ENCODE measurements around the gene THNSL1. TPM values are rescaled to one million over a fixed set of nuclear protein-coding genes. Genes with fewer than 3 reads are reported as not detected.
"Not testable (repeated sequence)": the region's sequence is repeated elsewhere in the genome, so short reads cannot be mapped to it uniquely, and the experiment has no call there.

Gene THNSL1
- 15.7 TPM for polyA plus RNA-seq (2013, experiment 1 of 4)
- 17.0 TPM for polyA plus RNA-seq (2013, experiment 2 of 4)
- 13.9 TPM for polyA plus RNA-seq (2013, experiment 3 of 4)
- polyA plus RNA-seq (2013, experiment 4 of 4): 15.3 TPM

- H3K9me3 ChIP-seq (ENCODE audit: control insufficient read depth, low read length): no peaks in the 10 kb centered on the region
- WGBS, 2 experiments: 0% methylated on average over 69 of the region's 69 CpGs
- peaks cover 4% of the 10 kb centered on the region for H3K4me1 ChIP-seq (ENCODE audit: control insufficient read depth, insufficient read depth, low read length)
- H3K4me3 ChIP-seq (ENCODE audit: insufficient read depth, low read depth, low read length): peak within 1 kb of the TSS; percentile 55
- no peaks in the 10 kb centered on the region for H3K36me3 ChIP-seq (ENCODE audit: control insufficient read depth, insufficient read depth, low read length)
- peak within 1 kb of the TSS; percentile 96 for H3K27ac ChIP-seq (ENCODE audit: insufficient read depth, low read depth, low read length, poor library complexity, severe bottlenecking)
- no peaks in the 10 kb centered on the region for H3K27me3 ChIP-seq (ENCODE audit: control insufficient read depth, insufficient read depth, low read length, poor library complexity, severe bottlenecking)
Measured at GRCh38 chr10:25016376-25017153, at the start of gene THNSL1. TSS of gene THNSL1 (plus strand) at chr10:25016612. CDS start at chr10:25023224, 6,612 bp downstream.

GRCh38 chr10:24966962-24967481, 49.4 kb upstream of the THNSL1 start:
- 93 to 94% methylated on average over 5 of the region's 5 CpGs for WGBS, 2 experiments
- no peaks in the 10 kb centered on the region for H3K9me3 ChIP-seq (ENCODE audit: control insufficient read depth, low read length)

GRCh38 chr10:24968349-24968748, 48.1 kb upstream of the THNSL1 start:
- no peaks in the 10 kb centered on the region for H3K36me3 ChIP-seq (ENCODE audit: control insufficient read depth, insufficient read depth, low read length)
- 91 to 94% methylated on average over 7 of the region's 7 CpGs for whole genome bisulfite sequencing, 2 experiments
- H3K4me1 ChIP-seq (ENCODE audit: control insufficient read depth, insufficient read depth, low read length): no peaks in the 10 kb centered on the region

More at GRCh38 chr10:24966962-24967481, 49.4 kb upstream of the THNSL1 start:
- Histone ChIP-seq H3K36me3 (ENCODE audit: control insufficient read depth, insufficient read depth, low read length) (no peaks in the 10 kb centered on the region), H3K27me3 (ENCODE audit: control insufficient read depth, insufficient read depth, low read length, poor library complexity, severe bottlenecking) (no peaks in the 10 kb centered on the region), H3K27ac (ENCODE audit: insufficient read depth, low read depth, low read length, poor library complexity, severe bottlenecking) (no peak overlapping the region), H3K4me1 (ENCODE audit: control insufficient read depth, insufficient read depth, low read length) (no peaks in the 10 kb centered on the region), H3K4me3 (ENCODE audit: insufficient read depth, low read depth, low read length) (no peak overlapping the region)

GRCh38 chr10:24968951-24969350, 47.5 kb upstream of the THNSL1 start:
- H3K36me3 ChIP-seq (ENCODE audit: control insufficient read depth, insufficient read depth, low read length); H3K27ac ChIP-seq (ENCODE audit: insufficient read depth, low read depth, low read length, poor library complexity, severe bottlenecking); H3K9me3 ChIP-seq (ENCODE audit: control insufficient read depth, low read length); H3K4me3 ChIP-seq (ENCODE audit: insufficient read depth, low read depth, low read length); H3K27me3 ChIP-seq (ENCODE audit: control insufficient read depth, insufficient read depth, low read length, poor library complexity, severe bottlenecking); H3K4me1 ChIP-seq (ENCODE audit: control insufficient read depth, insufficient read depth, low read length): not testable (repeated sequence)
- WGBS, 2 experiments: 94 to 96% methylated on average over 9 to 11 of the region's 11 CpGs

More at GRCh38 chr10:24968349-24968748, 48.1 kb upstream of the THNSL1 start:
- no peaks in the 10 kb centered on the region for H3K27me3 ChIP-seq (ENCODE audit: control insufficient read depth, insufficient read depth, low read length, poor library complexity, severe bottlenecking)
- no peak overlapping the region for H3K27ac ChIP-seq (ENCODE audit: insufficient read depth, low read depth, low read length, poor library complexity, severe bottlenecking)
- H3K4me3 ChIP-seq (ENCODE audit: insufficient read depth, low read depth, low read length): no peak overlapping the region
- no peaks in the 10 kb centered on the region for H3K9me3 ChIP-seq (ENCODE audit: control insufficient read depth, low read length)

- H3K27ac ChIP-seq (ENCODE audit: insufficient read depth, low read depth, low read length, poor library complexity, severe bottlenecking): no peak overlapping the region
- 79 to 93% methylated on average over 1 to 2 of the region's 2 CpGs for WGBS, 2 experiments
- H3K9me3 ChIP-seq (ENCODE audit: control insufficient read depth, low read length): no peaks in the 10 kb centered on the region
- H3K4me1 ChIP-seq (ENCODE audit: control insufficient read depth, insufficient read depth, low read length): no peaks in the 10 kb centered on the region
- H3K27me3 ChIP-seq (ENCODE audit: control insufficient read depth, insufficient read depth, low read length, poor library complexity, severe bottlenecking): no peaks in the 10 kb centered on the region
- H3K4me3 ChIP-seq (ENCODE audit: insufficient read depth, low read depth, low read length): no peak overlapping the region
- no peaks in the 10 kb centered on the region for H3K36me3 ChIP-seq (ENCODE audit: control insufficient read depth, insufficient read depth, low read length)
Measured at GRCh38 chr10:24969841-24970281, 46.6 kb upstream of the THNSL1 start.

DNA sequence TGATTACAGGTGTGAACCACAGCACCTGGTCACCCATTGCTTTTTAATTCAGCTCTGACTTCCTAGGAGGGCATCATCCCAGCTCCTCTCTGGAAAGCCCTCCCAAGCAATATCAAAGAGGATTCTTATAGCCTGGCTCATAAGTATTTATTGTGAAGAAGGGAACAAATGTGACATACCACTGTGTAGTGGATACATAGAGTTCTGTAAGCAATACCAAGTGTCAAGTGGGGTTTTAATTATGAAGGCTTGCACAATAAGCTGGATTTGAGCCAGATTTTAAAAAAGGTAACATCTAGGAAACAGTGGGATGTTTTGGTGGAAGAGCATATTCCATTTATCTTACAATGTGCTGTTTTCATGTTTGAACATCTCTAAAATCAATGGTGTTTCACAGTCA, 45.0 kb upstream of the THNSL1 start:
- Histone ChIP-seq H3K27ac (ENCODE audit: insufficient read depth, low read depth, low read length, poor library complexity, severe bottlenecking) (no peak overlapping the region), H3K4me1 (ENCODE audit: control insufficient read depth, insufficient read depth, low read length) (no peaks in the 10 kb centered on the region), H3K36me3 (ENCODE audit: control insufficient read depth, insufficient read depth, low read length) (no peaks in the 10 kb centered on the region), H3K4me3 (ENCODE audit: insufficient read depth, low read depth, low read length) (no peak overlapping the region), H3K9me3 (ENCODE audit: control insufficient read depth, low read length) (no peaks in the 10 kb centered on the region), H3K27me3 (ENCODE audit: control insufficient read depth, insufficient read depth, low read length, poor library complexity, severe bottlenecking) (no peaks in the 10 kb centered on the region)

DNA sequence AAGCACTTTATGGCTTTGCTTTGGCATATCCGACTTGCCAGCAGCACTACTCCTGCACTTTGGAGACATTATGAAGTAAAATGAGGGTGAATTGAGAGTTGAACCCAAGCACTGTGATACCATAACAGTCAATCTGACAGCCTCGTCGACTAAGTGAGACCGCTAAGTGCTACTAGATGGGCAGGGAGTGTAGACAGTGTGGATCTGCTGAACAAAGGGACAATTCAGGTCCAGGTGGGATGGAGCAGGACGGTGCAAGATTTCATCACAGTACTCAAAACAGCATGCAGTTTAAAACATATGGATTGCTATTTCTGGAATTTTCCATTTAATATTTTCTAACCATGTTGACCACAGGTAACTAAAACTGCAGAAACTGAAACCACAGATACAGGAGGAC, 43.2 kb upstream of the THNSL1 start:
- WGBS, 2 experiments: 89 to 94% methylated on average over 5 of the region's 5 CpGs

DNA sequence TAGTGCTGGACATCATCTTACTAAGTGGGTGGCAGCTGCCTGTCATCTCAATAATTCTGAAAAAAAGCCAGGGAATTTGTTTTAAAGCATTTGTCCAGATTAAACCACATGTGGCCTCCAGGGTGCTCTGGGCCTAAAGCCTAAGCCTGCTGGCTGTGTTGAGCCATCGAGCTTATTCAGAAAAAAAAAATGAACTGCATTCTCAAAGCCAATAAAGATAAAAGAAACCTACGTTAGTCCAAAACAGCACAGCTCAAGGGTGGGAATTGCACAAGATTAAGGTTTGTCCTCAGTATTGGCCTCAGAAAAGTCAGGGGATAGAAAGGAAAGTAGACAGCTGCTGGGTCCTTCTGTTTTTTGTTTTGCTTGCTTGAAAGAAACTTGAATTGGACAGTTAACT, 41.4 kb upstream of the THNSL1 start:
- no peaks in the 10 kb centered on the region for H3K9me3 ChIP-seq (ENCODE audit: control insufficient read depth, low read length)
- no peak overlapping the region for H3K27ac ChIP-seq (ENCODE audit: insufficient read depth, low read depth, low read length, poor library complexity, severe bottlenecking)
- H3K27me3 ChIP-seq (ENCODE audit: control insufficient read depth, insufficient read depth, low read length, poor library complexity, severe bottlenecking): no peaks in the 10 kb centered on the region
- no peaks in the 10 kb centered on the region for H3K36me3 ChIP-seq (ENCODE audit: control insufficient read depth, insufficient read depth, low read length)
- no peaks in the 10 kb centered on the region for H3K4me1 ChIP-seq (ENCODE audit: control insufficient read depth, insufficient read depth, low read length)
- no peak overlapping the region for H3K4me3 ChIP-seq (ENCODE audit: insufficient read depth, low read depth, low read length)
- 84 to 97% methylated on average over 2 of the region's 2 CpGs for WGBS, 2 experiments

More for the DNA sequence above, 43.2 kb upstream of the THNSL1 start:
- no peaks in the 10 kb centered on the region for H3K36me3 ChIP-seq (ENCODE audit: control insufficient read depth, insufficient read depth, low read length)
- H3K4me3 ChIP-seq (ENCODE audit: insufficient read depth, low read depth, low read length): no peak overlapping the region
- H3K9me3 ChIP-seq (ENCODE audit: control insufficient read depth, low read length): no peaks in the 10 kb centered on the region
- H3K4me1 ChIP-seq (ENCODE audit: control insufficient read depth, insufficient read depth, low read length): no peaks in the 10 kb centered on the region
- no peak overlapping the region for H3K27ac ChIP-seq (ENCODE audit: insufficient read depth, low read depth, low read length, poor library complexity, severe bottlenecking)
- H3K27me3 ChIP-seq (ENCODE audit: control insufficient read depth, insufficient read depth, low read length, poor library complexity, severe bottlenecking): no peaks in the 10 kb centered on the region

GRCh38 chr10:24979685-24980084, 36.7 kb upstream of the THNSL1 start:
- WGBS, 2 experiments: 90 to 92% methylated on average over 4 of the region's 4 CpGs
- Histone ChIP-seq H3K9me3 (ENCODE audit: control insufficient read depth, low read length) (no peaks in the 10 kb centered on the region), H3K27ac (ENCODE audit: insufficient read depth, low read depth, low read length, poor library complexity, severe bottlenecking) (no peak overlapping the region), H3K4me3 (ENCODE audit: insufficient read depth, low read depth, low read length) (no peak overlapping the region), H3K27me3 (ENCODE audit: control insufficient read depth, insufficient read depth, low read length, poor library complexity, severe bottlenecking) (no peaks in the 10 kb centered on the region), H3K4me1 (ENCODE audit: control insufficient read depth, insufficient read depth, low read length) (no peaks in the 10 kb centered on the region), H3K36me3 (ENCODE audit: control insufficient read depth, insufficient read depth, low read length) (no peaks in the 10 kb centered on the region)

DNA sequence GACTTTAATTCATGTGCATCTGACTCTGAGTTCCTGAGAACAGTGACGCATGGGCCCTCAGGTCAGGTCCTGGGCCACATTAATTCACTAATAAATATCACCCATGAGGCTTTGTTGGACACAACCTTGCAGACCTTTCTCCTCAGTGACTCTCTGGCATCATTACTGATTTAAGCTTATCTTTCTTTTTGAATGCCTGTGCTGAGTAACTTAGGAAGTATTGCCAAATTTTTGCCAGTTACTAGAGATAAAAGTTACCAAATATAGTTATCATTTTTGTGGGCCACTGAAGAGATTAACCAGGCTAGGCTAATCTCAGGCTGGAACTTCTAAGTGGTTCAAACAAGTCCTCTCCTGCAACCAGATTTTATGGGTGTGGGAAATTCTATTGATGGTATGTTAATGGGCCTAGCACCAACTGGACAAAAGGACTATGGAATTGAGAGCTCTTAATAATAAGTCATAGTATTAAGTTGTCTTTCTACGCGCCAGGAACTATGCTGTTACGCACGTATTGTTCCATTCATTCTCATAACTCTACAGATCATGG, 35.2 kb upstream of the THNSL1 start:
- no peaks in the 10 kb centered on the region for H3K36me3 ChIP-seq (ENCODE audit: control insufficient read depth, insufficient read depth, low read length)
- WGBS, 2 experiments: 93 to 97% methylated on average over 5 of the region's 5 CpGs

More for the DNA sequence above, 35.2 kb upstream of the THNSL1 start:
- no peak overlapping the region for H3K4me3 ChIP-seq (ENCODE audit: insufficient read depth, low read depth, low read length)
- no peaks in the 10 kb centered on the region for H3K27me3 ChIP-seq (ENCODE audit: control insufficient read depth, insufficient read depth, low read length, poor library complexity, severe bottlenecking)
- H3K9me3 ChIP-seq (ENCODE audit: control insufficient read depth, low read length): no peaks in the 10 kb centered on the region
- H3K4me1 ChIP-seq (ENCODE audit: control insufficient read depth, insufficient read depth, low read length): no peaks in the 10 kb centered on the region
- H3K27ac ChIP-seq (ENCODE audit: insufficient read depth, low read depth, low read length, poor library complexity, severe bottlenecking): no peak overlapping the region

Data from ectodermal cell (in vitro differentiated cells).